GM19463 (cell line): Measurements from ENCODE around the gene ZNF341.
"Not testable (repeated sequence)": the region's sequence is repeated elsewhere in the genome, so short reads cannot be mapped to it uniquely, and the experiment has no call there.

Source experiments
- ATAC-seq: cut with Tn5 transposase; IDR thresholded peaks from one replicate; pipeline ENCODE4 v1.9.1; 2021; ENCODE audit warnings: mild to moderate bottlenecking, moderate library complexity; ENCODE audit not compliant: unreplicated experiment

Gene ZNF341

GRCh38 chr20:33728463-33728862 is 3.3 kb upstream of the ZNF341 start:
- no peak for ATAC-seq

GRCh38 chr20:33729101-33729500 is 2.7 kb upstream of the ZNF341 start:
- ATAC-seq = no peak

GRCh38 chr20:33730946-33731692 is 677 bp upstream of the ZNF341 start:
- ATAC-seq = no peak

GRCh38 chr20:33732166-33732970 is 572 bp downstream of the ZNF341 start:
- peak; percentile 58 for ATAC-seq

GRCh38 chr20:33733654-33734576 is 2.1 kb downstream of the ZNF341 start:
- ATAC-seq = no peak

- ATAC-seq = no peak
These were observed 5.2 kb downstream of the ZNF341 start for GRCh38 chr20:33736962-33737361.

GRCh38 chr20:33739493-33739892 is 7.7 kb downstream of the ZNF341 start:
- ATAC-seq = no peak

- no peak for ATAC-seq
These were observed 8.4 kb downstream of the ZNF341 start for GRCh38 chr20:33740189-33740588.

GRCh38 chr20:33744181-33744580 is 12.4 kb downstream of the ZNF341 start:
- no peak for ATAC-seq

- ATAC-seq = no peak
These were observed 13.1 kb downstream of the ZNF341 start for GRCh38 chr20:33744773-33745385.

- ATAC-seq = no peak
These were observed 14.7 kb downstream of the ZNF341 start for GRCh38 chr20:33746325-33746998.

GRCh38 chr20:33751775-33752174 is 20.0 kb downstream of the ZNF341 start:
- no peak for ATAC-seq

- ATAC-seq = no peak
These were observed 21.3 kb downstream of the ZNF341 start for GRCh38 chr20:33753143-33753542.

GRCh38 chr20:33753763-33754162 is 22.0 kb downstream of the ZNF341 start:
- ATAC-seq = no peak

- not testable (repeated sequence) for ATAC-seq
These were observed 24.2 kb downstream of the ZNF341 start for GRCh38 chr20:33755936-33756490.

- no peak for ATAC-seq
These were observed 25.2 kb downstream of the ZNF341 start for GRCh38 chr20:33757046-33757445.

- ATAC-seq = no peak
These were observed 25.7 kb downstream of the ZNF341 start for GRCh38 chr20:33757458-33757857.

GRCh38 chr20:33761698-33762250 is 30.0 kb downstream of the ZNF341 start:
- no peak for ATAC-seq

GRCh38 chr20:33765099-33765498 is 33.3 kb downstream of the ZNF341 start:
- no peak for ATAC-seq

- ATAC-seq = no peak
These were observed 33.8 kb downstream of the ZNF341 start for GRCh38 chr20:33765592-33765991.
